Superior temporal gyrus (tissue), 1 donor: Measurements from ENCODE around the gene JAK1.
"Not testable (repeated sequence)": the region's sequence is repeated elsewhere in the genome, so short reads cannot be mapped to it uniquely, and the experiment has no call there.

Source experiments
- DNase-seq: peaks from one replicate; pipeline ENCODE4 v3.0.0-alpha.2; 2016; ENCODE audit errors: extremely low spot score

Gene JAK1

GRCh38 chr1:64922336-64922735, 44.0 kb downstream of the JAK1 start:
- DNase-seq: no peak

- DNase-seq: no peak
Observed at GRCh38 chr1:64921771-64922170, 44.6 kb downstream of the JAK1 start.

GRCh38 chr1:64920941-64921589, 45.3 kb downstream of the JAK1 start:
- DNase-seq: no peak

- not testable (repeated sequence) for DNase-seq
Observed at GRCh38 chr1:64919120-64919519, 47.2 kb downstream of the JAK1 start.

GRCh38 chr1:64917907-64918306, 48.4 kb downstream of the JAK1 start:
- DNase-seq: no peak

- no peak for DNase-seq
Observed at GRCh38 chr1:64917328-64917861, 49.0 kb downstream of the JAK1 start.

- no peak for DNase-seq
Observed at GRCh38 chr1:64915381-64916274, 50.7 kb downstream of the JAK1 start.

GRCh38 chr1:64913361-64914015, 52.9 kb downstream of the JAK1 start:
- no peak for DNase-seq

GRCh38 chr1:64912191-64912590, 54.2 kb downstream of the JAK1 start:
- no peak for DNase-seq

- no peak for DNase-seq
Observed at GRCh38 chr1:64911326-64911725, 55.0 kb downstream of the JAK1 start.

- DNase-seq: no peak
Observed at GRCh38 chr1:64909031-64909430, 57.3 kb downstream of the JAK1 start.

GRCh38 chr1:64908575-64908974, 57.8 kb downstream of the JAK1 start:
- DNase-seq: no peak

GRCh38 chr1:64906447-64906846, 59.9 kb downstream of the JAK1 start:
- DNase-seq: no peak

- no peak for DNase-seq
Observed at GRCh38 chr1:64903593-64903992, 62.8 kb downstream of the JAK1 start.

GRCh38 chr1:64901663-64902062, 64.7 kb downstream of the JAK1 start:
- no peak for DNase-seq

- no peak for DNase-seq
Observed at GRCh38 chr1:64900916-64901315, 65.4 kb downstream of the JAK1 start.

GRCh38 chr1:64898107-64898861, 68.1 kb downstream of the JAK1 start:
- peak; percentile 48 for DNase-seq

- DNase-seq: no peak
Observed at GRCh38 chr1:64896551-64896950, 69.8 kb downstream of the JAK1 start.

- no peak for DNase-seq
Observed at GRCh38 chr1:64895500-64895899, 70.8 kb downstream of the JAK1 start.

GRCh38 chr1:64894438-64895196, 71.7 kb downstream of the JAK1 start:
- DNase-seq: no peak

GRCh38 chr1:64893921-64894320, 72.4 kb downstream of the JAK1 start:
- no peak for DNase-seq
